Stimulated activated CD8-positive, alpha-beta memory T cell treated with anti-CD3 and anti-CD28 coated beads, Interleukin-4, amount 100 ng/mL, for 24 hours (primary cell): ENCODE data around the gene C9orf72.

Source experiments
- DNase-seq: peaks from one replicate; pipeline ENCODE4 v3.0.0-alpha.2; 2020; ENCODE audit warnings: low read depth

C9orf72 gene

DNA sequence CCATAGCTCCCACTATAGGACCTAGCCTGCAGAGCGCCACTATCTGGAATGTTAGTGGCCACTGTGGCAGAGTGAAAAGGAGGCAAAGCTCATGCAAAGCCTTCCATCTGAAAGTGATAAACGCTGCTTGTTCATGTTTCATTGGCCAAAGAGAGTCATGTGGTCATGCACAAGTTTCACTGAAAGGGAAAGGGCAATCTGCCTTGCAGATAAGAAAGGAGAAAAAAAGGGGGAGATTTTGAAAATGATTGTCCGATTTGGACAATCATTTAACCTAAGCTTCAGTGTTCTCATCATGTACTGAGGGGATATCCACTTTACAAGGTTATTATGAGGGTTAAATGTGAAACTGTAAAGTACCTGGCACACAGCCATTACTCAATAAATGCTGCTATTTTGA is 34.6 kb downstream of the C9orf72 start:
- no peak for DNase-seq

GRCh38 chr9:27537756-27538155 is 35.5 kb downstream of the C9orf72 start:
- no peak for DNase-seq

GRCh38 chr9:27537027-27537435 is 36.2 kb downstream of the C9orf72 start:
- DNase-seq, result no peak

DNA sequence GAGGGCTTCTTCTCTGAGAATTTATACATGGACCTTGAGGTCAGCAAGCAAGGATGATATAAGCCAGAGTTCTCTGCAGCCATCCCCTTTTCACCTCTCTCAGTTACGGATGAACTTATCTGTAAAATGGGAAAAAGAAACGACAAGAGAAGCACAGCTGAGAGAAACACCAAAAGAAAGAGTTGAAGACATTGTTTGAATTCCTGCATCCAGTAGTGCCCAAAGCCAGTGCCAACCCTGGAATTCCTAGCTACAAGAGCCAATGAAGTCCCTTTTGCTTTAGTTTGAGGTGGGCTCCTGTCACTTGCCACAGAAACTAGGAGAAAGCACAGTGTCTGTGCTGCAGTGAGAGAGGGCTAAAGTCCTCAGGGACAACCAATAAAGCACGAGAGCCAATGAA is 37.1 kb downstream of the C9orf72 start:
- DNase-seq, result no peak

- DNase-seq, result no peak
Measured at GRCh38 chr9:27535701-27536118, 37.6 kb downstream of the C9orf72 start.

DNA sequence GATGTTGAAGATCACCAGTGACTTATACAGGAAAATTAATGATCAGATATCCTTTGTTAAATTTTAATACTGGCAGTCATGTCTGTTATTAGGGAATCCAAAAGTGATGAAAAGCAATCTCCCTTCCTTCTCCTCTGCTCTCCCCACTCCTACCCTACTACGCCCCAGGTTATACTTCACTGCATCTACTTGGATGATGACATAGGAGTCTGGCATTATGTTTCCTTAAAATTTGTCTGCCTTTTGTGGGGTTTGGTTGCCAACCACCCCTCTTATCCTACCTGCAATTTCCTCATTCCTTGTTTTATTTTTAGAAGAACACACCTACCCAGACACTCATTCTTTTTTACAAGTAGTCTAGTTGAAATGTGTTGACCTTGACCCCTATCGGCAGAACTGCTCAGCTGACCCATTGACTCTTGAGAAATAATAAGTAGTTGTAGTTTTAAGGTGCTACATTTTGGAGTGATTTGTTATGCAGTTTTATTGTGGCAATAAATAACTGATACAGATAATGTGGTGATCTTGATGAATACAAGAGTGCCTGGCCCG is 38.5 kb downstream of the C9orf72 start:
- no peak for DNase-seq

DNA sequence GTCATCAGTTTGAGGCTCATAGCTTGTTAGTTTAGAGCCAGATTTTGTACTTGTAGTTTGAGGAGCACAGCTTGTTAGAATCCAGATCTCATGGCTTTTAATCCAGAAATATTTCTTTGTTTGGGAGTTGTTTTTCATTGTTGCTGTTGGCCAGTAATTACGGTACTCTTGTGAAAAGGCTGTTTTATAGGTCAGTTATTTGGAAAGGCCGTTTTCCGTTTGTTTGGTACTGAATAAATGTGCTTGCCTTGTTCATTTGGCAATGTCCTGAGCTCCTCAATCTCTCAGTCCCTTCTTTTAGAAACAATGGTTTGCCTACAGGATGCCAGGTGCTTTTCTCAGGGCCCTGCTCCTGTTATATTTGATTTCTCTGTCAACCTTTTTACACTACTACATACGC is 39.1 kb downstream of the C9orf72 start:
- DNase-seq, result no peak

DNA sequence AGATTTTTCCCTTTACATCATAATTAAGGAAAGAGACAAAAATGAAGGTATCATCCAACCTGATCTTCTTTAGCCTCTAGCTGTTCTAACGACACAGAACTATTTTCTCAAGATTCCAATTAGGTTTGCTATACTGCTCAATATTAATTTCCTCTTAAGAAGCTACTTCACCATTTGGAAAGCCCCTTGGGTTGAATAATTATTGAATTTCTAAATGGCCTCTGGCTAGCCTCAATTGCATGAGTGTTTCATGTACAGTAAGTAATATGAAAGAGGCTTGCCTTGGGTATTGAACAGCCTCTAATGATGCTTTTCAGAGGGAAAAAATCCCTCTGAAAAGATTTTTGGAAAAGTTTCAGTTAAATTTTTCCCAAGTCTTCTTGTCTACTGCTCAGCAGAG is 40.0 kb downstream of the C9orf72 start:
- no peak for DNase-seq

GRCh38 chr9:27532046-27532445 is 41.2 kb downstream of the C9orf72 start:
- DNase-seq, result no peak

DNA sequence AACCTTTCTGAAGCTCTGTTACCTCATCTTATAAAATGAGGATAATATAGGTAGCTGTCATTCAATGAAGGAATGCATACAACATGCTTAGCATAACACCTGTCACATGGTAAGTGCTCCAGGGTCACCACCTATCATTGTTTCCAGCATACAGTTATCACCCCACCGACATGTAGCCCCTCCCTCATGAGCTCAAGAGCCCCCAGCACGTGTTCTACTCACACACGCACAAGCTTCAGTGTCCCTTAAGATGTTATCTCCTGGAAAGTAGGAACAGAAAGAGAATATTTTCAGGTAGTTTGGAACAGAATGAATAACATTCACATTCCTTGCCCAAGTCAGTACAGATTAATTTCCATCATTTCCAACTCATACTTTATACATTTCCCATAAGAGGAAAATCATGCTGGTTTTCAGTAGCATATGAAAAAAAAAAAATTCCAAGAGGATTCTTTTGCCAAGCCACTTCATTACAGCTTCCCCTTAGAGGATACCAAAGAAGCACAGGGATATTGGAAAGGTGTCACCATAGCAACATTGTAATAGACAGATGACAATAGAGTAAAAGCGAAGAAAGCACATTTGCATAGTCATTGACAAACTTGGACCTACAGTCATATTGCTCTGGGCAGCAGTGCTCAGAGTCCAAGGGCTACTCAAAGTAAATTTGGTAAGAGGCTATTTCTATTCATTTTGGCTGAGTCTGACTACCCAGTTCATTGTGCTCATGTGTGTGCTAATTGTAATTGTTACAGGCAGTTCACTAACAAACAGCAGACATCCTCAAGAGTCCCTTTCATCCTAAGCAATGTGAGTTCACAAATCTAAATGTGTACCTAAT is 42.1 kb downstream of the C9orf72 start:
- DNase-seq, result no peak

DNA sequence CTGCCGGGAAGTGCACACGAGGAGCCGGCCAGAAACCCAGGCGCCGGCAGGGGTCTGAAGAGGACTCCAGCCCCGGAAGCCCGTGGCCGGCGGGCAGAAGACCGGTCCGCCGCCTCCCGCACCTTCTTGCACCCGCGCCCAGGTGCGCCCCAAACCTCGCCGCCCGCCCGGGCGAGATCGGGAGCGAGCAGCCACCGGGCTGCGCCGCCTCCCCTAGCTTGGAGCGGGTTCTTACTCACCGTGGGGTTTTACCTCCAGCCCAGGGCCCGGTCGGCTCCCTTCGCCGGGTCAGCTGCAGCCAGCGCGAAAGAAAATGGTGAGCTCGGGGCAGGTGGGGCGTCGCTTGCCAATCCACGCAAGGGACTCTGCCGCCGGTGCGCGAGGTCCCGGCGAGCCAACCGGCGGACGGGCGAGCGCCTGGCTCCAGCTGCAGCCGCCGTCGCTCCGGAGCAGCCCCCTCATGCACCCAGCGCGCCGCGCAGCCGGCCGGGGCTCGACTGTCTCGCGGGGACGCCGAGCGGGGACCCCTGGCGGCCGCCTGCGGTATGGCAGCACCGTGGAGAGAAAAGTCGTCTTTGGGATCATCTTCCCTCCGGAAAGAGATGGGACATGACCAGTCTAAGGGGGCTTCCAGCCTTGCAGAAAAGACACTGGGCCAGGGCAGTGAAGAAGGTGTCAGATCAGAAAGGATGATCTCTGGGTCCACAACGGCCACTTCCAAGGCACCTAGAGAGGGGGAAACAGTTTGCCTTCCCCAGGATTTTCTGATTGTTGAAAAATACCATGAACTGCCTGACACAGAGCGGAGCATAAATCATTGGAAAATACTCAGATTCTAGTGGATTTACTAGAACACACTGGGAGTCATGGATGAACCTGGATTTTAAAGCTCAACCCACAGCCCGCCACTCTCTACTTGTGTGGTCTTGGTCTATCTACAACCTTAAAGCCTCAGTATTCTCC is 43.7 kb downstream of the C9orf72 start, which contains the start of gene MOB3B:
MOB3B (minus strand) TSS at position 499 of the 963 bp plus-strand sequence. CDS start 74,264 bp downstream, outside the sequence.
- DNase-seq, result peak; percentile 68

GRCh38 chr9:27528886-27529315 is 44.4 kb downstream of the C9orf72 start:
- DNase-seq, result peak; percentile 19

- peak; percentile 39 for DNase-seq
Measured at GRCh38 chr9:27528076-27528885, 45.0 kb downstream of the C9orf72 start.

- no peak for DNase-seq
Measured at GRCh38 chr9:27527702-27528075, 45.6 kb downstream of the C9orf72 start.

- no peak for DNase-seq
Measured at GRCh38 chr9:27524236-27524635, 49.0 kb downstream of the C9orf72 start, which contains the start of gene IFNK. Gene IFNK, plus strand, starts transcription at chr9:27524290. Its CDS starts 47 bp downstream, at chr9:27524337.

- DNase-seq, result no peak
Measured at GRCh38 chr9:27523141-27523540, 50.1 kb downstream of the C9orf72 start.

- no peak for DNase-seq
Measured at GRCh38 chr9:27520986-27521385, 52.3 kb downstream of the C9orf72 start.

GRCh38 chr9:27519466-27520465 is 53.5 kb downstream of the C9orf72 start:
- no peak for DNase-seq

DNA sequence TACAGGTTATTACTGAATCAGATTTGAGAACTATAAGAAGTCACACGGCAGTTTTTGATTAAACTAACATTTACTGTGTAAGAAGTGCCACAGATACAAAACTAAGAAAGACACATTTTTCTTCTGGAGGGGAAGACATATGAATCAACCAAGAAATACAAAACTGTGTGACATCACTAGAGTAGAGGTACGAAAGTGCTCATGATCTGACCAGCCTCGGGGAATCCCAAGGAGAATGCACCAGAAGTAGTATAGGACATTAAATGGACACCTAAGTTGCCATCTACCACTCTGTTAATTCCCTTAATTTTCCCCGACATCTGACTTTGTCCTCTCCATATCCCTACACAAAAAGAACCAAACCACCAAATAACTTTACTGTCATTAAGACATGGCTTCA is 54.5 kb downstream of the C9orf72 start:
- no peak for DNase-seq

DNA sequence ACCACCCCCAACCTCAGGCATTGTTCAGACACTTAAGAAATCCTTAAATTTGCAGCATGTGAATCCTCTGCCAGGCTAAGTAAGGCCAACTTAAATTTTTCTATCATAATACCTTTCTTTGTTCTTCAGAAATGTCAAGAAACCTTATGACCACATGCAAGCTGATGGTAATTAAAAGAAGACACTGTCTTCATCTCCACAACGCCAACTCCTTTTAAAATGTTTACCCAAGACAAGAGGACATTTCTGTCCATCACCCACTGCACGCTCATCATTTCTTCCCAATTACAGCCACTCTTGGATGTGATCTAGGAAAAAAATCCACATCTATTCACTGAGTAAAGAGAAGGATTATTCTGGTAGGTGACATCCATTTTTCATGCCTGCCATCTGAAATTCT is 55.3 kb downstream of the C9orf72 start:
- DNase-seq, result no peak
